H1 (cell line): Measurements from ENCODE around the gene ADAMTS17. TPM values are rescaled to one million over a fixed set of nuclear protein-coding genes. Genes with fewer than 3 reads are reported as not detected.

Experiments
- BRCA1 ChIP-seq: IDR thresholded peaks from 2 replicates; pipeline ENCODE4 v1.6.1; 2012; ENCODE audit warnings: low read depth, low read length, improper control_type of control experiment
- E2F6 ChIP-seq: IDR thresholded peaks from 2 replicates; pipeline ENCODE4 v1.6.1; 2012; ENCODE audit warnings: inconsistent platforms
- JUN ChIP-seq: IDR thresholded peaks from 2 replicates; pipeline ENCODE4 v1.6.1; 2011; ENCODE audit warnings: low read depth, mild to moderate bottlenecking, improper control_type of control experiment, low read length
- SAP30 ChIP-seq: fragments of 300-600 bp; sonication (generic); IDR thresholded peaks from 2 replicates; pipeline ENCODE4 v1.7.1; 2012; ENCODE audit warnings: low read length, moderate library complexity, mild to moderate bottlenecking, inconsistent platforms; ENCODE audit not compliant: insufficient read depth, insufficient replicate concordance
- SP1 ChIP-seq: IDR thresholded peaks from 2 replicates; pipeline ENCODE4 v1.6.1; 2011; ENCODE audit warnings: low read depth, low read length
- SP2 ChIP-seq: IDR thresholded peaks from 2 replicates; pipeline ENCODE4 v1.6.1; 2012; ENCODE audit warnings: mild to moderate bottlenecking, low read length, inconsistent platforms
- polyA plus RNA-seq, 7 experiments: library from polyadenylated mRNA; depleted of rRNA in 3 of 7; stranded (reverse) in 5 of 7; unstranded in 2 of 7; fragments of >200 nt in 5 of 7; fragments of 200-250 nt in 2 of 7; gene quantifications; 1 replicate in 5 of 7; 2 replicates in 1 of 7; 4 replicates in 1 of 7; pipeline versions ENCODE4 v1.2.1 to v1.2.3, GENCODE V29; 2011 to 2013; ENCODE audit warnings: missing spikeins in 2 of 7, mixed read lengths in 2 of 7
- total RNA-seq: library from RNA; stranded (reverse); fragmentation: NEBNext Ultra II Directional; extraction: Animal tissue kit (Norgen Biotek cat#: 25700); gene quantifications from 2 replicates; pipeline ENCODE4 v1.2.1, GENCODE V29; 2021

The ADAMTS17 gene
- total and polyA plus RNA-seq, 2 of the 8 experiments (the other 6 are each of a cell fraction or from before 2014, with no cell fraction given): 0.51 to 1.7 TPM

- TF ChIP-seq SAP30: no peak
- TF ChIP-seq BRCA1: no peak
- TF ChIP-seq SP2: no peak
- TF ChIP-seq SP1: no peak
- no peak for TF ChIP-seq JUN
- TF ChIP-seq E2F6: no peak
Measured at GRCh38 chr15:99992611-99993231, 349.1 kb downstream of the ADAMTS17 start (continued).
